ENCODE data around the gene CSKMT.
"Not testable (repeated sequence)": the region's sequence is repeated elsewhere in the genome, so short reads cannot be mapped to it uniquely, and the experiment has no call there.

CSKMT gene

DNA sequence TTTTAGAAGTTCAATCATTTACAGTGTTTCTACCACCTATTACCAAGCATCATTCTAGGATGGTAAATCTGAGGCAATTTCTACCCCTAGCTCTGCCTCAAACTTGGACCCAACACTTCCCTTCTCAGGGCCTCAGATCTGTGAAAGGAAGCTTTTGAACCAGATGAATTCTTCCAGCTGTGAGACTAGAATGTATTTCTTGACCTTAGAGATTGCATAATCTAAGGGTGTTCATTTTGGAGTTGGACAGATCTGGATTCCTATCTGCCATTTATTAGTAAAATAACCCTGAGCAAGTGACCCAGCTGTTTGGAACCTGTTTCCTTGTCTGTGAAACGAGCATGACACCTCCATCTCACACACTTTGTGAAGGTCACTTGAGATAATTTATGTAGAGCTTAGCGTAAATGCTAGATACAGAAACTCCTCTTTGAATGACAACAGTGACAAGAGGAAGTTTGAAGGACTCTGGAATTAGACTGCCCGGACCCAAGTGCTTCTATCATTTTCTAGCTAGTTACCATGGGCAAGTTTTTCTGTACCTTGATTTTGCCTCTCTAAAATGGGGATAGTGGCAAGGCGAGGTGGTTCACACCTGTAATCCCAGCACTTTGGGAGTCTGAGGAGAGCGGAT is 8.2 kb upstream of the CSKMT start:
- DNase-seq (ENCODE audit: low read depth) = no peak

- DNase-seq (ENCODE audit: low read depth) = no peak
Observed at GRCh38 chr11:62664405-62665074, 572 bp upstream of the CSKMT start.

- no peak for DNase-seq (ENCODE audit: low read depth)
Observed at GRCh38 chr11:62665599-62666258, 617 bp downstream of the CSKMT start.

DNA sequence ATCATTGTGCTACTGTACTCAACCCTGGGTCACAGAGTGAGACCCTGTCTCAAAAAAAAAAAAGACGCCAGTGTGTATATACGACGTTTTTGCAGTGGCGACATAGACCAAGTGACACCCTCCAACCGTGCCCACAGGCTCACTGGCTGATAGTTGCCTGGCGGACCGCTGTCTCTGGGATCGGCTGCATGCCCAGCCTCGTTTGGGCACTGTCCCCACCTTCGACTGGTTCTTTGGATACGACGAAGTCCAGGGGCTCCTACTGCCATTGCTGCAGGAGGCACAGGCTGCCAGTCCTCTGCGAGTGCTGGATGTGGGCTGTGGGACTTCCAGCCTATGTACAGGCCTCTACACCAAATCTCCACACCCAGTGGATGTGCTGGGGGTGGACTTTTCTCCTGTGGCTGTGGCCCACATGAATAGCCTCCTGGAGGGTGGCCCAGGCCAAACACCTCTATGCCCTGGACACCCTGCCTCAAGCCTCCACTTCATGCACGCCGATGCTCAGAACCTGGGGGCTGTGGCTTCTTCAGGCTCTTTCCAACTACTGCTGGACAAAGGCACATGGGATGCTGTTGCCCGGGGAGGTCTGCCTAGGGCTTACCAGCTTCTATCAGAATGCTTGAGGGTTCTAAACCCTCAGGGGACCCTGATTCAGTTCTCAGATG is 1.3 kb downstream of the CSKMT start:
- no peak for DNase-seq (ENCODE audit: low read depth)

DNA sequence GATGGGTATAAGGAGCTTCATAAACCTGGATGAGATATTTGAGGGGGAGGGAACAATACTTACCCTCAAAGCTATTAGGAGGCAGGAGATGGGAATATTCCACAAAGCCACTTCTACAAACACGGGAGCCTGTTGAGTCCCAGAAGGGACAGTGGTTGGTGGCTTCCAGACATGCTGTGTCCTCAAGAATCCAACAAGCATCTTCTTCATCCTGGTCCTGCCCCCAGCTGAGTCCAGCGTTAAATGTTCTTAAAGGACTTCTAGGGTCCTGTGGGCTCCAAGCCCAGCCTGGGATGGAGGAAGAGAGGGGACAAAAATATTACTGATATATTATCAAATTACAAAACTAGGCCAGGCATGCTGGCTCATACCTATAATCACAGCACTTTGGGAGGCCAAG is 2.3 kb downstream of the CSKMT start:
- DNase-seq (ENCODE audit: low read depth) = no peak

DNA sequence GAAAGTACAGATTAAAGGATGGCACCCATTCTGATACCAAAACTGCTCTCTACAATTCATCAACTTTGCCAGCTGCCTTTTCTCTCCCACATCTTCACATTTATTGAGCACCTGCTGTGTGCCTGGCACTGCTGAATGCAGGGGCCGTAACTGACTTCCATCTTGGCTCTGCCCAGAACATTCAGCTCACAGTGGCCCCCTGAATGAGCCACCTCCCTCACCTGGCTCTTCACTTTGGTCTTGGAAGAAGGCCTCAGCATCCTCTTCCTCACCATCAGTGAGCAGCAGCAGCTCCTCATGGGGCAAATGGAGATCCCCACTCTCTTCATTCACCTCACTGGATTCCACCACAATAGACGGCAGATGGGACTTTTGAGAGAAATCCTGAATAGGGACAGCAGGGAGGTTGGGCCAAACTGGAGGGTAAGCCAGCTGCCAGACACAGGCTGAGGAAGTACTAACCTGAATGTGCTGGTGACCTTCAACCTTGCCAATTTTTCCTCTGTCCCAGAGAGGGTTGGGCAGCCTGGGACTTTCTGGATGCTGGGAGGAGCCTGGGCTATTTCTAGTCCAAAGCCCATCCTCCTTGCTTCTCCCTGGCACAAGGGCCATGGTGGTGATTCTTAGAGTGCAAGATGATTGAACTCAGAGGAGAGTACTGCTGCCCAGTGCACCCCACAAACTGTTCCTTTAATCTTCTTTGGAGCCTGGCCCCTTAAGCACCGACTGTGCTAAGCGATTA is 4.5 kb downstream of the CSKMT start:
- no peak for DNase-seq (ENCODE audit: low read depth)

GRCh38 chr11:62671236-62671607 is 6.1 kb downstream of the CSKMT start:
- no peak for DNase-seq (ENCODE audit: low read depth)

- DNase-seq (ENCODE audit: low read depth) = peak; percentile 58
Observed at GRCh38 chr11:62671608-62672389, 6.7 kb downstream of the CSKMT start, which contains the start of the genes LBHD1 and UQCC3. Gene LBHD1, minus strand, starts transcription at chr11:62672267. Its CDS starts 2,236 bp downstream, at chr11:62670031. Gene UQCC3, plus strand, starts transcription at chr11:62671673. Its CDS starts 73 bp downstream, at chr11:62671746.

GRCh38 chr11:62673196-62673525 is 8.0 kb downstream of the CSKMT start:
- no peak for DNase-seq (ENCODE audit: low read depth)

GRCh38 chr11:62675415-62675814 is 10.3 kb downstream of the CSKMT start:
- not testable (repeated sequence) for DNase-seq (ENCODE audit: low read depth)

- DNase-seq (ENCODE audit: low read depth) = no peak
Observed at GRCh38 chr11:62676698-62677097, 11.6 kb downstream of the CSKMT start.

- DNase-seq (ENCODE audit: low read depth) = no peak
Observed at GRCh38 chr11:62677156-62677555, 12.0 kb downstream of the CSKMT start.

GRCh38 chr11:62677714-62678113 is 12.6 kb downstream of the CSKMT start:
- no peak for DNase-seq (ENCODE audit: low read depth)

DNA sequence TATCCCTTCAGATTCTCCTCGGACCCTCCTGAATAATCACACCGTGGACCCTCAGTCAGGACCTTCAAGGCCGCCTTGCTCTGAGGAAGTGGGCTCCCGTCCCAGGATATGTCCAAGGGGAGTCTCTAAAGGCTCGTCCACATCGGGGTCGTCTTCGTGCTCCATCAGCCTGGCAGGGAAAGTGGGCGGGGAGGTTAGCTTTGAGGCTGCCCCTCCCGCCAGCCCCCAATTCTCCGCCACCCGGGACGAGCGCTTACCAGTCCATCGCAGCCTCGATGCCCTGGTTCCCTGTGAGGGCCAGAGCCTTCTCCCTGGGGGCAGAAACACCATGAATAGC is 13.3 kb downstream of the CSKMT start:
- no peak for DNase-seq (ENCODE audit: low read depth)

- DNase-seq (ENCODE audit: low read depth) = peak; percentile 84
Observed at GRCh38 chr11:62678770-62679696, 13.9 kb downstream of the CSKMT start, which contains the start of gene UBXN1. Gene UBXN1, minus strand, starts transcription at chr11:62679073. Its CDS starts 150 bp downstream, at chr11:62678923.

DNA sequence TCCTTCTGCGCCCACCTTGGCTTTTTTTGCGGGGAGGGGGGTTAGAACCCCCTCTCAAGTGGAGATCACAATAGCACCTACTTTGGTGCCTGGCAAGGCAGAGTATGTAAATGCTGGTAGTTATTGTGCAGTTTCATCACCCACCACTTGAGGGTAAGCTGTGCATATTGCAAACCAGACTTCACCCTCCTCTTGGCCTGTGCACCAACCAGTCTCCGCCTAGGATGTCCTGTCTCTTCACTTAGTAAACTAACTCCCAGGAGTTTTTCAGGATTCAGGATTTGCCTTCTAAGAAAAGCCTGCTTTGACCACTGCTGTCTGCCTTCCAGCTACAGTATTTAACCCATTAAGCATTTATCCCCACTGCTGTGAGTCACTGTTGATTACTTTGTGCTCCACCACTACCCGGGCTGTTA is 15.7 kb downstream of the CSKMT start:
- DNase-seq (ENCODE audit: low read depth) = peak; percentile 65

DNA sequence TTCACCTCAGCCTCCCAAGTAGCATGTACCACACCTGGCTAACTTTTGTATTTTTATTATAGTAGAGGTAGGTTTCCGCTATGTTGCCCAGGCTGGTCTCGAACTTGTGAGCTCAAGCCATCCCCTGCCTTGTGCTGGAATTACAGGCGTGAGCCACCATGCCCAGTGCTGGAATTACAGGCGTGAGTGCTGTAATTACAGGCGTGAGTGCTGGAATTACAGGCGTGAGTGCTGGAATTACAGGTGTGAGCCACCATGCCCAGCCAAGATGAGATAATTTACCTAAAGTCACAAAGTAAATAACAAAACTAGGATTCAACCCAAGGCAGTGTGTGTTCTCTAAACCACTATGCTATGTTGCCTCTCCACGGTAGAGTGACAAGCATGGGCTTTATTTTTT is 17.4 kb downstream of the CSKMT start:
- DNase-seq (ENCODE audit: low read depth) = no peak

DNA sequence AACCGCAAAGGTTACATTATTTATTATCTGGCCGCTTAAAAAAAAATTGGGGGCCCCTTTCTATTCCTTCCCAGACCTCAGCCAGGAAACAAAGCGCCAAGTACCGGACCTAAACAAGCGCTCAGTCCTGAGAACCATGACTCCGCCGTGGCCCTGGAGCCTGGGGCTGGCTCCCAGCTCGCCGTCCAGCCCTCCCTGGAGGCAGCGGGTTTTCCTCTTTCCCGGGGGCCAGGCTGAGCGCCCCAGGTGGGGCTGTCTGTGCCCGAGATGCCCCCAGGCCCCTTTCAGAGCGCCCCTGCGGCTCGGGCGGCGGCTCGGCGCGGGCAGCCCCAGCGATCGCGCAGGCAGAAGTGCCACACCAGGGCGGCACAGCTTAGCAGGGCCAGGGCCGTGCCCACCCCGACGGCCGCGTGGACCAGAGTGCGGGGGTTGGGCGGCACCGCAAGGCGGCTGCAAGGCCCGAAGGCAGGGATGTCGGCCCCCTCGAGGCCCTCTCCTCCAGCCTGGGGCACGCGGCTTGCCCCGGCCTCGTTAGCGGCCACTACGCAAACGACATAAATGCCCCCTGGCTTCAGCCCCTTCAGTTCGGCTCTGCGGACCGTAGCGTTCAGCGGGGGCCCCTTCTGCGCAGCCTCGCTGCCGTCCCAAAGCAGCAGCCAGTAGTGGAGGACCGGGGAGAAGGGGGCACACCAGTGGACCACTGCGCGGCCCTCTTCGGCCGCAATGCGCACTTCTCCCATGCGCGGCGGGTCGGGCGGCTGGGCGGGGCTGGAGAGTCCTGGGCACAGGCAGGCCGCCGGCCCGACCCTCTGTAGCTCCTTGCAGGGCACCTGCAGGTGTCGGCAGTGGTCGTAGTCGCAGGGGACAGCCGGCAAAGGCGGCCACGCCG is 22.6 kb downstream of the CSKMT start:
- no peak for DNase-seq (ENCODE audit: low read depth)

GRCh38 chr11:62688491-62688890 is 23.4 kb downstream of the CSKMT start:
- no peak for DNase-seq (ENCODE audit: low read depth)
